Right lung (tissue), 5 donors: ENCODE results near the gene ITGB5. TPM values are rescaled to one million over a fixed set of nuclear protein-coding genes. Genes with fewer than 3 reads are reported as not detected.
"Not testable (repeated sequence)": the region's sequence is repeated elsewhere in the genome, so short reads cannot be mapped to it uniquely, and the experiment has no call there.

Source experiments
- DNase-seq, 2 donors: peaks; one replicate each; pipeline ENCODE4 v3.0.0-alpha.2; 2013
- polyA plus RNA-seq, 5 donors: library from polyadenylated mRNA; unstranded; fragments of 120-200 nt; gene quantifications; one replicate each; pipeline versions ENCODE4 v1.2.1 to v1.2.3, GENCODE V29; 2013; ENCODE audit warnings: inconsistent platforms in 1 of 5, low replicate concordance in 1 of 5; ENCODE audit not compliant: insufficient read length in 5 of 5, insufficient read depth in 1 of 5

The ITGB5 gene
- polyA plus RNA-seq, 5 donors: 45.8 to 65.5 (median 58.0) TPM

GRCh38 chr3:124814620-124815421 lies 72.3 kb downstream of the ITGB5 start:
- DNase-seq: no peak

- DNase-seq: no peak
Measured at GRCh38 chr3:124813541-124813940, 73.6 kb downstream of the ITGB5 start.

GRCh38 chr3:124812291-124813265 lies 74.6 kb downstream of the ITGB5 start:
- no peak for DNase-seq

GRCh38 chr3:124811436-124811835 lies 75.7 kb downstream of the ITGB5 start:
- DNase-seq: no peak

GRCh38 chr3:124810970-124811369 lies 76.2 kb downstream of the ITGB5 start:
- DNase-seq: no peak

- no peak for DNase-seq
Measured at GRCh38 chr3:124809039-124809438, 78.1 kb downstream of the ITGB5 start.

GRCh38 chr3:124805671-124806070 lies 81.5 kb downstream of the ITGB5 start:
- DNase-seq: no peak

GRCh38 chr3:124804875-124805274 lies 82.3 kb downstream of the ITGB5 start:
- DNase-seq: no peak

GRCh38 chr3:124802702-124803101 lies 84.5 kb downstream of the ITGB5 start:
- DNase-seq: no peak

GRCh38 chr3:124802061-124802698 lies 85.0 kb downstream of the ITGB5 start:
- DNase-seq: no peak

GRCh38 chr3:124800511-124801258 lies 86.5 kb downstream of the ITGB5 start:
- peak; percentile 47 to 60 for DNase-seq

GRCh38 chr3:124800076-124800475 lies 87.1 kb downstream of the ITGB5 start:
- no peak for DNase-seq

- no peak for DNase-seq
Measured at GRCh38 chr3:124799676-124800075, 87.5 kb downstream of the ITGB5 start.

GRCh38 chr3:124797426-124797945 lies 89.7 kb downstream of the ITGB5 start:
- DNase-seq: no peak

- no peak for DNase-seq
Measured at GRCh38 chr3:124796477-124796876, 90.7 kb downstream of the ITGB5 start.

- DNase-seq: no peak
Measured at GRCh38 chr3:124793054-124793739, 94.0 kb downstream of the ITGB5 start.

- DNase-seq: no peak
Measured at GRCh38 chr3:124792341-124793040, 94.7 kb downstream of the ITGB5 start.

GRCh38 chr3:124791639-124792151 lies 95.5 kb downstream of the ITGB5 start:
- no peak for DNase-seq

- no peak for DNase-seq
Measured at GRCh38 chr3:124791142-124791541, 96.0 kb downstream of the ITGB5 start.

- not testable (repeated sequence) for DNase-seq
Measured at GRCh38 chr3:124789103-124789502, 98.1 kb downstream of the ITGB5 start.
